GM18502 (cell line): Measurements from ENCODE around the gene SMPD3.

Source experiments
- ATAC-seq: cut with Tn5 transposase; IDR thresholded peaks from one replicate; pipeline ENCODE4 v1.9.1; 2021; ENCODE audit warnings: mild to moderate bottlenecking; ENCODE audit not compliant: unreplicated experiment, poor library complexity

Gene SMPD3

GRCh38 chr16:68345958-68346635 is 102.2 kb downstream of the SMPD3 start:
- ATAC-seq: no peak

GRCh38 chr16:68345351-68345810 is 102.9 kb downstream of the SMPD3 start:
- ATAC-seq: no peak

DNA sequence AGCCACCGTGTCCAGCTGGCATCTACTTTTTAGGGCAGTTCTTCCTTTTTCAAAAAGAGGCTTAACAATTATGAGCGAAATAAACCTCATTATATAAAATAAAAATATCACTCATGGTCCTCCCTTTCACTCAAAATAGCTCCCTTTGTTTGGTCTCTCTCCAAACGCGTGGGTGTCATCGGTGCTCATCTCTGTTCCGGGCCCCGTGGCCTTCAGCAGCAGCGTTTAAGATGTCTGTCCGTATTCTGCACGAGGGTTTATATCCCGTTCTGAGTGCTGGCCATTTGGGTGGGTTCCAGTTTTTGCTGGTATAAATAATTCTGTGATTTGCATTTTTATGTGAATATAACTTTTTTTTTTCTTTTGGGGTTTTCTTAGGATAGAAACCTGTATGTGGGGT is 104.1 kb downstream of the SMPD3 start:
- ATAC-seq: no peak

DNA sequence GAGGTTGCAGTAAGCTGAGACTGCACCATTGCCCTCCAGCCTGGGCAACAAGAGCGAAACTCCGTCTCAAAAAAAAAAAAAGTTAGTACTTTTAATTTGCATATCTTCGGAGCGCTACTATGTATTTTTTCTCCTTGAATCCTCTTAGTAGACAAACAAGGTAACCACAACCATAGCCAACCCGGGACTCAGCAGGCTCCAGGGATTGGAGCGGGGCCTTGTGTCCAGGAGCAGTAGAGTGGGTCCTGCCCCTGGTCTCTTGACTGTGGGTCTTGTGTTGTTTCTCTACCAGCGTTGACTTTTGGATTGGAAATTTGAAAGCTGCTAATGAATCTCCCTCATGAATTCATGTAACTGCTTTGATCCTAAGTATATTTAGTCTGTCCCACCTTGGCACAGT is 105.2 kb downstream of the SMPD3 start:
- no peak for ATAC-seq

GRCh38 chr16:68342620-68343019 is 105.7 kb downstream of the SMPD3 start:
- no peak for ATAC-seq

- no peak for ATAC-seq
Measured at GRCh38 chr16:68339214-68339613, 109.1 kb downstream of the SMPD3 start.

DNA sequence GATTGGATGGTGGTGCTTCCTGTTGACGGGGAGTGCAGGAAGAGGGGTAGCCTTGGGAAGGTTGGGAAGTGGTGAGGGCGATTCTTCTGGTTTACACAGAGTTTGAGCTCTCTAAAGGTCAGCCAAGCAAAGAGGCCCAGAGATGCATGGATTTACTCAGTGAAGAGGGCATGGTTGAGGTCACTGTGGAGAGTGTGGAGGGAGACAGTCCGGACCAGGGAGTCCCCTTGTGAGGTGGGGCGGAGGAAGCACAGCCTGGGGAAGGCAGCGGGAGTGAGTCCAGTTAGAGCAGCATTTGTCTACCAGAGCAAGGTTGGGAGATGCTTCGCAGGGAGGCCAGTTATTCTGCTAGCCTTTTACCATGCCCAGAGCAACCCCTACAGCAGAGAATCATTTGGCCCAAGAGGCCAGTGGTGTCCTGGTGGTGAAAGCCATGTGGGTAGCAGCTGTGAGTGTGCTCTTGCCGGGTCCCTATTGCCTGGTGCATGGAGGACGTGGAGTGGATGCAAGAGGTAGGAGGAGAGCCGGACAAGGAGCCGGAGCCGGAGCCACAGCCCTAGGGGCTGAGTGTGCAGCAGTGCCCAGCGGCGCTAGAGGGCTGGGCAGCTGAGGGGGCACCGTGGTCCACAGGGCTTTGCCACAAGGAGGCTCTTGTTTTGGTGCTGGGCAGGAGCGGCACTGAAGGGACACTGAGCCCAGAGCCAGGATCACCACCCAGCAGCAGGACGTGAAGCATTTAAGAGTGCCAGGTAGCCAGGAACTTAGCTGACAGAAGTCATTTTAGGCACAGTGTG is 109.8 kb downstream of the SMPD3 start:
- no peak for ATAC-seq

DNA sequence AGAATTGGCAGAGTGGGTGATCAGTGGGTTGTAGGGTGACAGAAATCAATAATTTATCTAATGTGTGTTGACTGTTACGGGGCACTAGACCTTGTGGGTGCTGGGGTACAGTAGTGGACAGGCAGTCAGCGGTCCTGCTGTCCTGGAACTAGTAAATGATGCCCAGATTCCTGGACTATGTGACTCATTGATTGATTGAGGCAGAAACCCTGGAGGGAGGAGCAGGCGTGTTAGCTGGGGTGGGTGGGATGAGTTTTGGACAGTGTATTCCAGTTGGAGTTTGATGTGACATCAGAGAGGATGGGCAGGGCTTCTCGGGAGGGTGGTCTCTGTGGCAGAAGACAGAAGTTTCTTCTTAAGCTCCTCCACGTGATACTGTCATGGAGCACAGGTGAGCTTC is 113.1 kb downstream of the SMPD3 start:
- ATAC-seq: no peak

DNA sequence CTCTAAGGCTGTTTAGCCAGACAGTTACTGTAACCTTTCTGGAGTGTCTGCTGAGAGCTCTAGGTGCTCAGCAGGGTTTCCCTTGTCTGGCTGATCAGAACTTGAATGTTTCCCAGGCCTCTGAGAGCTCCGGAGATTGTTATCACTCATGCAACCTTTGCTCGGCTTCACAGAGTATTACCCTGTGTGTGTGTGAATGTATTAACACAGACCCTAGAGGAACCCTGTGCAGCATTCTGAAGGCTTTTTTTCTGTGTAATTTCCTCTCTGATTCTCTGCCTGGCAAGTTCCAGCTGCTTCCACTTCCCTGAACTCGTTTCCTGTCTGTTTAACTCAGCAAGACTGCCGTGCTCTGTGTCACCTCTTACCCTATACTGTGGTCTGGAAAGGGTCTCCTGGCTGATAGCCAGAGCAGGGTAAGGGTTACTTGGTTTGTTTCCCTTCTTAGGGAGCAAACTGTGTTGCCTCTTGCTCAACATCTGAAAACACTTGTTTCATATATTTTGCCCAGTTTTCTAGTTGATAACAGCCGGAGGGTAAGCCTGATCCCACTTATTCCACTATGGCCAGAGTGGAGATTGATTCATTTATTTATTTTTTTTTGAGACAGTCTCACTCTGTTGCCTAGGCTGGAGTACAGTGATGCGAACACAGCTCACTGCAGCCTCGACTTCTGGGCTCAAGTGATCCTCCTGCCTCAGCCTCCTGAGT is 115.7 kb downstream of the SMPD3 start:
- ATAC-seq: no peak

DNA sequence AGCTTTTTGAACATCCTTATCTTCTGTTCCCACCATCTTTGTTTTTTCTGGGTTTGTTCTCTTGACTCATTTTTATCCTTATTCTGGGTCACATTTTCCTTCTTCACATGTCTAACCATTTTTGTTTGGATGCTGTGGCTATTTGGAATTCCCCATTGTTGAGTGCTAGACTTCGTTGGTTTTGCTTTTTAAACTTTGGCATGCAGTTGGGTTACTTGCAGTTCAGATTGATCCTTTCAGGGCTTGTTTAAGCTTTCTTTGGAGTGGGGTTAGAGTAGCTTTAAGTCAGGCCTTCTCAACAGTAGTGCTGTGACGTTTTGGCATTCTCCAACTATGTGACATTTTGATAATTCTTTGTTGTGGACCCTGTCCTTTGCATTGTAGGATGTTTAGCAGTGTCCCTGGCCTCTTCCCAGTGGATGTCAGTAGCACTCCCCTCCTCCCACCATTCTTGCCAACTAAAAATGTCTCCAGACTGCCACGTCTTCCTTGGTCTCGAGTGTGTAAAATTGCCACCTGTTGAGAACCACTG is 116.4 kb downstream of the SMPD3 start:
- ATAC-seq: no peak

DNA sequence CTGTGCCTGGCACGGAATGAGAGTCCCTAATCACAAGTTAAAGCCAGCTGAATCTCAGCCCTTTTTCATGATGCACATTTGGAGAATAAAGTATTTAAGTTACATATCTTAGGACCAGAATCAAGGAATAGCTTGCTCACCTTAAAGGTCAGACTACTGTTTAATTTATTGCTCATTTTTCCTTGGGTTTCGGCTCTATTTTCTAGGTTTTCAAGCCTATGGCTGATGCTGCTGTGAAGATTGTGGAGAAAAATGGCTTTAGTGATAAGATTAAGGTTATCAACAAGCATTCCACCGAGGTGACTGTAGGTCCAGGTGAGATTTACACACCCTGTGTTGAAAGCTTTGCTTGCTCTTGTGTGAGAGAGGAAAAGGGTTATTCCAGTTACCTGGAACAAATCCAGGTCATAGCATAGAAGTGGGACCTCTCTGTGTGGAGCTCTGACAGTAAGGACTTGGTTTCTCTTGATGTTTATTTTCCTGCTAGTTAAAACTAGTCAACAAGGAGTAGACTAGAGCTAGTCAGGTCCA is 119.4 kb downstream of the SMPD3 start:
- ATAC-seq: no peak

- ATAC-seq: peak; percentile 65
Measured at GRCh38 chr16:68328151-68328859, 120.0 kb downstream of the SMPD3 start.

GRCh38 chr16:68324780-68325357 is 123.4 kb downstream of the SMPD3 start:
- ATAC-seq: no peak

DNA sequence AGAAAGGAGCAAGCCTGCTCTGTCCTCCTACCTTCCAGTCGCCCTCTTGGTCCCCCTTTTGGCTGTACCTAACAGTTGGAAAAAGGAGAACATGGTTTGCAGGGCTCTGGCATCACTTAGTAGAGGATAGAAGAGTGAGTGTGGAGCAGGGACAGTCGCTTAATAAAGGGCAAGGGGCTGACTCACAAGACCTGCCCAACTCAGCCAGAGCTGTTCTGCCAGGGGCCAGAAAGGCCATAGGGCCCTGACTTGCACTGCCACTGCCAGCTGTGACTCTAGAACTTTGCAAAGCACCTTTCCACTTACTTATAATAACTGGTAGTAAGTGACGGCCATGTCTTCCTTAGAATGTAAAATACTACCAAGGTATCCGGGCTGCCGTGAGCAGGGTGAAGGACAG is 124.0 kb downstream of the SMPD3 start:
- ATAC-seq: no peak

GRCh38 chr16:68319185-68319908 is 129.0 kb downstream of the SMPD3 start:
- no peak for ATAC-seq

DNA sequence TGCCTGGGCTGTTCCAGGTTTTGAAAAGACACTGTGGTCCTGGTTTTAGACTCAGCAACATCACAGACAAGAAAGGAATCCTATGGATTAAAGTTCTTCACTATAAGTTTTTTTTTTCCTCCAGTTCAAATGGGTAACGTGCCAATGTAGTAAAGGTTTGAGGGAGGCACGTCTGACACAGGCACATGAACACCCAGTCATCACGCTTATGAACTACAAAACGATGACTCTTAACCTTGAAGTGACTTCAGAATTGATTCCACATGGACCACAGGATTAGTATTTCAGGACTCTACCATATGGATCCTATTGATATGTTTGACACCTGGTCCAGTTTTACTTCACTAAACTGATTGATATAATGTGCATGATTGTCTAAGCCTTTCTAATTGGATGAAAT is 135.2 kb downstream of the SMPD3 start:
- no peak for ATAC-seq

DNA sequence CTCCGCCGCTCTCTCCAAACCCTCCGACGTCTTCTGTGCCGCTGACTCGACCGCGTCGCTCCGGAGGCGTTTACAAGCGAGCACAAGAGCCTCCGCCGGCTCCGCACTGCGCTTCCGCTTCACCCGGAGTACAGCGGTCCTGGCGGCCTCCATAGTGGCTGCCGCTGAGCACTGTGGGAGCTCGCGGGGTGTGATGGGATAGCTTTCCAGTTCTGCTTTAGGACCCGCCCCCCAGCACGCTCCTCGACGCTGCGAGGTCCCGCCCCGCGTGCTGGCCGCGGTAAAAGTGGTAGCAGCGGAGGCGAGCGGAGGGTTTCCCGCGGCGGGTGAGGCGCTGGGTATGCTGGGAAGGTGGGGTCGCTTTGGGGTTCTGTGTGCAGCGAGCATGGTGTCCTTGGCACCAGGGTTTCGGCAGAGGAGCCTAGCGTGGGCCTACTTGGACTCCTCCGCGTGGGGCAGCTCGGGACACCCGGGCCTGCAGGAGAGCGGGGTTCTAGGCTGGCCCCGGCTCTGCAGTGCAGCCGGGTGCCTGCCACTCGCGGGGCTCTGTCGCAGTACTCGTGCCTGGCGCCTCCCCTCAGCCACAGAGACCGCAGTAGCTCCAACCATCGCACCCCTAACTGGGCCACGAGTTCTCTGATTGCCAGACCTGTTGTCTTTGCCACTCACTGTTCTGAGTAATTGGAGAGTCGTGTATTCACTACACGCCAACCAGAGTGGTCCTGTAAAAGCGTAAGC is 137.4 kb downstream of the SMPD3 start, which contains the start of the genes PRMT7 and SLC7A6OS:
TSS of gene PRMT7 (plus strand) at position 246 of the 738 bp plus-strand sequence. CDS start 4,961 bp downstream, outside the sequence.
TSS of gene SLC7A6OS (minus strand) at position 173 of the 738 bp plus-strand sequence. CDS start at position 153, 20 bp downstream.
- ATAC-seq: peak; percentile 97

DNA sequence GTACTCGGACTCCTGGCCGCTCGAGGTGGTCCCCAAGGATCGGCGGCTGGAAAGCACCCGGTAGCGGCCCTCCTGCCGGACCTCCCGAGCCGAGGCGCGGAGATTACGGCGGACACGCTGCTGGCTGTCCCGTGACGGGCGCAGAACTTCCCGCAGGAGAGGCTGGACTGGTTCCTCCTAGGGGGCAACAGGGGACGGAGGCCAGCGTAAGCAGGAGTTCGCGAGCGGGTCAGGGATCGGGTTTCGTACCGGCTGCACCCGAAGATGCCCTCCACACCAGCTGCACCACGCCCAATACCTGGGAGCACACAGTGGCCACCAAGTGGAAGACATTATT is 137.9 kb downstream of the SMPD3 start:
- ATAC-seq: peak; percentile 31
